Stimulated activated CD8-positive, alpha-beta memory T cell treated with anti-CD3 and anti-CD28 coated beads, Interleukin-12 subunit alpha, Interleukin-12 subunit beta, amount 100 ng/mL, for 24 hours (primary cell): ENCODE measurements around the gene INPP5J.

Experiments
- DNase-seq: peaks from one replicate; pipeline ENCODE4 v3.0.0-alpha.2; 2020; ENCODE audit errors: extremely low read depth

INPP5J gene

DNA sequence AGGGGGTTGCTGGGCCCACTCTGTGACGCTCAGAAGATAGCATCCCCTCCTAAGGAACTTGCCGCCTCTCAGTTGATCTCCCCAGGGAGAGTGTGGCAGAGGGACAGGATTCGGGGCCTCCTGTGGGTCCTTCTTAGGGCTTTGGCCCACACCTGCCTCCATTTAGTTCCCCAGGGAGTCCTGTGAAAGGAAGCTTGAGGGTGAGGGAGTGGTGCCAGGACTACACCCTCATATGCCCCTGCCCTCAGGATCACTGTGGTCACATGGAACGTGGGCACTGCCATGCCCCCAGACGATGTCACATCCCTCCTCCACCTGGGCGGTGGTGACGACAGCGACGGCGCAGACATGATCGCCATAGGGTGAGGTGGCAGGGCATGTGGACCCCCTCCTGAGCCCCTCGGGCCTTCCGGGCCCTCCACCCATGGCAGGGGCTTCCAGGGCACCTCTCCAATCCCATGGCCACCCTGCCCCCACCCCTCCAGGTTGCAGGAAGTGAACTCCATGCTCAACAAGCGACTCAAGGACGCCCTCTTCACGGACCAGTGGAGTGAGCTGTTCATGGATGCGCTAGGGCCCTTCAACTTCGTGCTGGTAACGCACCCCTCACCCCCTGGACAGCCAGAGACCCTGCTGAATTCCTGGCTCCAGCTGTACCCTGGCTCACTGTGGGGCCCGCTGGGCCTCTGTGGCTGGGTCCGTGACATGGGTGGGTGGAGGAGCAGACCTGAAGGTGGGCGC, 3.5 kb downstream of the INPP5J start:
- DNase-seq: no peak

DNA sequence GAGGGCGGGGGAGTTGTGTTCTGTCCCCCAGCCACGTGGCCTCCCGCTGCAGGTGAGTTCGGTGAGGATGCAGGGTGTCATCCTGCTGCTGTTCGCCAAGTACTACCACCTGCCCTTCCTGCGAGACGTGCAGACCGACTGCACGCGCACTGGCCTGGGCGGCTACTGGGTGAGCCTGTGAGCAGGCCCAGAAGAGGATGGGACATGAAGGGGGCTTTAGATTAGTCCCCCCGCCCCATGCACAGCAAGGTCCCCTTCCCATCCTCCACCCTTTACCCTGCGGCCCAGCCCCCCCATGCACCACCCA, 4.1 kb downstream of the INPP5J start:
- DNase-seq: no peak

GRCh38 chr22:31127181-31127772, 4.5 kb downstream of the INPP5J start:
- DNase-seq: no peak

DNA sequence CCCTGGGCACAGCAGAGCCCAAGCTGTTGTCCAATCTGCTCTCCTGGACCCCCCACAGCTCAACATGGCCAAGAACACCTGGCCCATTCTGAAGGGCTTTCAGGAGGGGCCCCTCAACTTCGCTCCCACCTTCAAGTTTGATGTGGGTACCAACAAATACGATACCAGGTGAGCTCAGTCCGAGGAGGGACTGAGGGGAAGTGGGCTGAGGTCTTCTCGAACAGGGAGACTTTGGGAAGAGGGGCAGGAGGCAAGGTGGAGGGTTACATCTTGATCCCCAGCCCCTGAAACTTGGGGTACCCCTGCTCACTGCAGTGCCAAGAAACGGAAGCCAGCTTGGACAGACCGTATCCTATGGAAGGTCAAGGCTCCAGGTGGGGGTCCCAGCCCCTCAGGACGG, 5.4 kb downstream of the INPP5J start:
- no peak for DNase-seq

- no peak for DNase-seq
Measured at GRCh38 chr22:31130873-31131272, 8.1 kb downstream of the INPP5J start.

GRCh38 chr22:31133911-31134310, 11.1 kb downstream of the INPP5J start:
- no peak for DNase-seq

DNA sequence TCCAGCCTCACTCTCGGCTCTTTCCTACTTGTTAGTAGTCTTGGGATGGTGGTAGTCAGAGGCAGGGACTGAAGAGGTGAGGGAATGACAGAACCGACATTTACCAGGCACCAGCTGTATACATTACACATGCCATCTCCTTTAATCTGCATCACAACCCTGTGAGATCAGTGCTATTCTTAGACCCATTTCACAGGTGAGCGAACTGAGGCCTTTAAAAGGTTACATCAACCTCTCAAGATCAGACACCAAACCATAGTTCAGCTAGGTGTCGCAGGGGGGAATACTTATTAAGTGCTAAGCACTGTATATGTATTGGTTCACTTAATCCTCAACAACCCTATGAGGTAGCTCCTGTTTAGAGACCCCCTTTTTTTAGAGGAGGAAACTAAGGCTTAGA, 11.9 kb downstream of the INPP5J start:
- no peak for DNase-seq

DNA sequence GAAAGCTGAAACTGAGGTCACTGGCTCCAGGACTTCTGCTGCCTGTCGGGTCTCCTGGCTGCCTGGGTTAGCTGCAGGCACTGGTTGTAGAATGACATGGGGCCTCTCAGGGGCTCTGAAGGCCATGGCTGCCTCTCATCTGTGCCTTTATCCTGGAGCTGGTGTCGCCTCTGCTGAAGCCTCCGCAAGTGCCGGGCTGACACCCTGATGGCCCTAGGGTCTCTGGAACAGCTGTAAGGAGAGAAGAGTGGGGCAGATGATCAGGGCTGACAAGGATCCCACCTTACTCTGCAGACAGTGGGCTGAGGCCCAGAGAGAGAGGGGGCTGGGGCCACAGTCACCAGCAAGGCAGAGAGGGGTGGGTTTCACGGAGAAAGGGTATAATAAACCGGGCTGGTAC, 12.9 kb downstream of the INPP5J start:
- DNase-seq: no peak

DNA sequence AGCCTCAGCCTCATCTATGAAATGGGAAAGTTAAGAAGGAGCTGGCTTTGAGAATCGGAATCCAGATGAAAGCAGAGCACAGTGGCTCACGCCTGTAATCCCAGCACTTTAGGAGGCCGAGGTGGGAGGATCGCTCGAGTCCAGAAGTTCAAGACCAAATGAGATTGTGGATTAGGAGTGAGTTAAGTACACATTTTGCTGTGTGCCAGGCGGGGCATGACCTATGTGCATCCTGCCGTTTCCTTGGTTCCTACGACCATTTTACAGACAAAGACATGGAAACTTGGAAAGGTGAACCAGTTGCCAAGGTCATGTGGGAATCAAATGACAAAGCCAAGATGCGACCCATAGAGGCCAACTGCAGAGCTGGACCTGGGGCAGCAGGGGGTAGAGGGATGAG, 13.4 kb downstream of the INPP5J start:
- no peak for DNase-seq

GRCh38 chr22:31136711-31137110, 13.9 kb downstream of the INPP5J start:
- DNase-seq: no peak

GRCh38 chr22:31137721-31138120, 15.0 kb downstream of the INPP5J start:
- DNase-seq: no peak

GRCh38 chr22:31138126-31138525, 15.4 kb downstream of the INPP5J start:
- no peak for DNase-seq

GRCh38 chr22:31139066-31139465, 16.3 kb downstream of the INPP5J start:
- DNase-seq: no peak

GRCh38 chr22:31139866-31140716, 17.3 kb downstream of the INPP5J start, which contains the start of gene PLA2G3:
Gene PLA2G3 (minus strand): TSS chr22:31140508. CDS start chr22:31140354, 154 bp downstream.
- DNase-seq: no peak

- DNase-seq: no peak
Measured at GRCh38 chr22:31140746-31141145, 18.0 kb downstream of the INPP5J start.

DNA sequence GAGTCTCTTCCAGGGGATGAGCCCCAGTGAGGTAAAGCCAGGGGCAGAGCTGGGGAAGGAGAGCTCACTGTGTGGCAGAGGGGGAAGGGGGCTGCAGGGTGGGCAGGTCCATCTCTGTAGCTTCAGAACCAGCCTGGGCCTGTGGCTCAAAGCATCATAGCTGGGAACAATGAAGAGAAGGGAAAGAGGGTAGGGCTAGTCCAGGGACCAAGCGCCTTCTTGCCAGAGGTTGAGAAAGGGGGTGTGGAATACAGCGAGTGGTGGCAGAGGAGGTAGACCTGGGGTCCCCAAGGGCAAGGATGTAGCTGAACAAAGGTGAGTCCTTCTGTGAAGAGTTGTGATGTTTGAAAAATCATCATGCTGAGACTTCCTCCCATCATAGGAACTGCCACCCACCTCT, 18.8 kb downstream of the INPP5J start:
- DNase-seq: no peak

DNA sequence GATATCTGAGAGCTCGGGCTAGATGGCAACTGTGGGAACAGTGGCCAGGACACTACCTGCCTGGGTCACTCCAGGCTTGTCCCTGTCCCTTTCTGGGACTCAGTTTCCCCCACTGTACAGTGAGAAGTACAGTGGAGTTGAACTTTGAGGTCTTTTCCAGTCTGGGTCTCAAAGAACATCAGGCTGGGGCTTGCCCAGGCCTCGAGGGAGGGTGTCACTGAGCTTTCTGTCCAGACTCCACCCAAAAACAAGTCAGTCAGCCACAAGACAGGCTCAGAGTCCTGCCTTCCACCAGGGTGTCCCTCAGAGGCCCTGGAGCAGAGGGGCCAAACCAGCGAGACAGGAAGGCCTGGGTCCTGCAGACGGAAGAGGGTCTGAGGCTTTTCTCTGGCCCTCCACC, 19.5 kb downstream of the INPP5J start:
- DNase-seq: no peak

DNA sequence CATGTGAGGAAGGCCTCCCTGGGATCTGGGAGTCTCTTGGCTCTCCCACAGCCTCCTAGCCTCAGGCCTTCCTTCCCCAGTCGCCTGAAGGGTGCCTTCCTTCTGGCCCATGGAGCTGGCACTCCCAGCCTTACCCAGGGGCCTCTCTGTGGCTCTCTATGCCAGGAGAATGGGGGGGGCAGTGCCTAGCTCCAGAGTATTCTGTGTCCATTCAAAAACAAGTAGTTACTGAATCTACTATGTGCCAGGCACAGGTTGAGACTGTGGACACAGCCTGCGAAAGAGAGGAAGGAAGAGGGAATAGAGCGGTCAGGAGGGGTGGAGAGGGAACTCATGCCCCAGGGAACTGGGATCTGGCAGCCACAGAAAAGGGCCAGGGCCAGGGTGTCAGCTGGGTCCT, 20.3 kb downstream of the INPP5J start:
- no peak for DNase-seq

DNA sequence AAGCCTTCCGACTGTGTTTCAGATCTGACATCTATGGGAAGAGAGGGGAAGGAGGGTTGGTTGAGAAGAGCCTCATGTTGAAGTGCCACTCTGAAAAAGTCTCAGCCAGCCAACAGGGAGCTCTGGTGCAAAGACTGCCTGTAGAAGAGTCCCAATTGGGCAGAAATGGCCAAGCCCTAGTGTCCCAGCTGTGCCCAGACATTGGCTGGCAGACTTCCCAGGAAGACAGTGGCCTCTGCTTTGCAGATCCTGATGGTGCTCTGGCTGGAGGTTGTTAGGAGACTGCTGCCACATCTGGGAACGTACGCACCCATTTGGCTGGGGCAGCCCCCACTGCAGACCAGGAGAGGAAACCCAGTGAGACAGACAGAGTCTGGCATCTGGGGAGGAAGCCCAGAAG, 20.8 kb downstream of the INPP5J start:
- no peak for DNase-seq

DNA sequence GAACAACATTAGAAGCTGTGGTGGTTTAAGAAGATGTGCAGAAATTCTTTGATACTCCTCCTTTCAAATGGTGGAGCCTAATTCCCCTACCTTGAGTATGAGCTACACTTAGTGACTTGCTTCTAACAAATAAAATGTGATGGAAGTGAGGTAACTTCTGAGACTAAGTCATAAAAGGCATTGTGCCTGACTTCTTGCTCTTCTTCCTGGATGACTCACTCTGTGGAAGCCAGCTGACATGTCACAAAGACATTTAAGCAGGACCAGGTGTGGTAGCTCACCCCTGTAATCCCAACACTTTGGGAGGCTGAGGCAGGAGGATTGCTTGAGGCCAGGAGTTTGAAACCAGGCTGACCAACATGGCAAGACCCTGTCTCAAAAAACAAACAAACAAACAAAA, 21.5 kb downstream of the INPP5J start:
- no peak for DNase-seq

GRCh38 chr22:31148488-31148887, 25.7 kb downstream of the INPP5J start:
- DNase-seq: no peak

- no peak for DNase-seq
Measured at GRCh38 chr22:31148953-31149627, 26.3 kb downstream of the INPP5J start.
